ENCODE data around the gene BMP8A.
A peak's percentile ranks its signal among the peaks of the same experiment; 100 is the strongest.

BMP8A gene

DNA sequence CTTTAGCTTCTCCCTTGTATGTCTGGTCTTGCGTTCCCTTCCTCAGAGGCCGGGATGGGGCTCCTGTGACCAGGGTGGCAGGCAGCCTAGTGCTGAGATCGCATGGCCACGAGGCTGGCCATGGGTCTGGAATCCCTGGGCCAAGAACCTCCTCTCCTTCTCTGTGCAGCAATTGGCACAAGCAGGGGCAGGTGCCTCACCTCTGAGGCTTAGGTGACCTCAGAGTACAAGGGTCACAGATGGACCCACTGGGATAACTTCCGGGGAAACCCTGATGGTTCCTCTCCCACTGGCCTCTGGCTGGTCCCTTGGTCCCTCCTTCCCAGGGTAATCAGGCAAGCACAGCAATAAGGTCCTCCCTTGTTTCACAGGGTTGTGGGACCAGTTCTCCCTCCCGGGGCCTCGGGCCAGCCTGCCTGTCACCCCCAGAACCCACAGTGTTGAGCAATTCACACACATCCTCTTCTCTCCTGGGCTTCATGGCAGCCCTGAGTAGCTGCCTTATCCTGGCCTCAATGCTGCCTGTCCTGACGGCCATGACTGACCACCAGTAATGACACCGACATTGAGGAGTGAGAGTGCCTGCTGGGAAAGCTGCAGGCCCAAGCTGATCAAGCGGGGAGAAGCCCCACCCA, 38.6 kb downstream of the BMP8A start:
- no peak for DNase-seq

- no peak for DNase-seq
Measured at GRCh38 chr1:39531526-39531925, 40.1 kb downstream of the BMP8A start.

DNA sequence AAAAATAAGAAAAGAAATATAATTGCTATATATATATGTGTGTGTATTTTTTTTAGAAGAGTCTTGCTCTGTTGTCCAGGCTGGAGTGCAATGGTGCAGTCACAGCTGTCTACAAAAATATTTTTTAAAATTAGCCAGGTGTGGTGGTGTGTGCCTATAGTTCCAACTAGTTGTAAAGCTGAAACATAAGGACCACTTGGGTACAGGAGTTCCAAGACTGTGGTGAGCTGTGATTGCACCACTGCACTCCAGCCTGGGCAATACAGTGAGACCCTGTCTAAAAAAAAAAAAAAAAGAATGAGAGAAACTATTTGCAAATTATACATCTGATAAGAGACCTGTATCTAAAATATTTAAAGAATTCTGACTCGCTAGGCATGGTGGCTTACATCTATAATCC, 42.0 kb downstream of the BMP8A start:
- DNase-seq, result no peak

DNA sequence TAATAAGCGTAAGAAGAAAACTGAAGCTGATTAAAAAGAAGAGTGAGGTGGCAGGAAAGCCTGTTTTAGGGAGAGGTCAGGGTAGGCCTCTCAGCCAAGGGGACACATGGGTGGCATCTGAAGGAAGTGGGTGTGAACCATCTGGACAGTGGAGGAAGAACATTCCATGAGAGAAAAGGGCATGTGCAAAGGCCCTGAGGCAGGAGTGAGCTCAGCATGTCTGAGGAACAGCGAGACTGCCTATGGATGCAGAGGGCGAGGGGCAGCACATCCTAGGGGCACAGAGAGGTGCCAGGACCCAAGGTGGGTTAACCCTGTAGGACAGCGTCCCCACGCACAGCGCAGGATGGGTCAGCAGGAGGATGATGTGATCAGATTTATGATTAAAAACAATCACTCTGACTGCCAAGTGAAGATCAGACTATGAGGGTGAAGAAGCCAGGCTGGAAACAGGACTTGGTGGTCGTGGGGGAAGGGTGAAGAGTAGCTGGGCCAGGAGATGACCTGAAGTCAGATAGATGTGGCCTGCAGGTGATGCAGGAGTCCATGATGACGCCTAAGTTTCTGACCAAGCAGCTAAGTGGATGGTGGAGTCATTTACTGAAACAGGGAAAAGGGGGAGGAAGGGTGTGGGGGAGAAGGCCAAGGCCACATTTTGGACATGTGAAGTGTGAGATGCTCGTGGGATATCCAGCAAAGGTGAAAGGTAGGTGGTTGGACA, 47.3 kb downstream of the BMP8A start:
- DNase-seq, result no peak

DNA sequence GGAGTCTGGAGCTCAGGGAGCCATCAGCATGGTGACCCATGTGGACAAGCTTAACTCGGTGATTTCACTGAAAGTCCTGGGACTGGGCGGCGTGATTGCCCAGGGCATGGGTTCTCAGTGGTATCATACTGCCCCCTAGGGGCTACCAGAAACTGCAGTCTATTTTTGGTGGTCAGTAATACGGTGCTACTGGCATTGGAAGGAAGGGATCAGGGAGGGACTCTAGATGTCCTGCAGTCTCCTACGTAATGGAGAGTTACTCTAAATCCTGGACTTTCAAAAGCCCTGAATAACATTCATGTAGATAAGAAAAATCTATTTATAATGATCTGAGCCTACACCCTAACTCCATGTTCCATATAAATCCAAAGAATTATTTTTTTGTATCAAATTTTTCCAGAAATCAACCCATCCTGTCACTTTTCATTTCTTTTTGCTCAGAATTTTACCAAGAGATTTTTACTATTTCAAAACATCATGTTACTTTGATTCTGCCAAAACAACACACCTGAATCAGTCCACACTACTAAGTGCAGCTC, 47.9 kb downstream of the BMP8A start:
- DNase-seq, result peak; percentile 48

GRCh38 chr1:39540504-39541031, 49.1 kb downstream of the BMP8A start:
- DNase-seq, result no peak

DNA sequence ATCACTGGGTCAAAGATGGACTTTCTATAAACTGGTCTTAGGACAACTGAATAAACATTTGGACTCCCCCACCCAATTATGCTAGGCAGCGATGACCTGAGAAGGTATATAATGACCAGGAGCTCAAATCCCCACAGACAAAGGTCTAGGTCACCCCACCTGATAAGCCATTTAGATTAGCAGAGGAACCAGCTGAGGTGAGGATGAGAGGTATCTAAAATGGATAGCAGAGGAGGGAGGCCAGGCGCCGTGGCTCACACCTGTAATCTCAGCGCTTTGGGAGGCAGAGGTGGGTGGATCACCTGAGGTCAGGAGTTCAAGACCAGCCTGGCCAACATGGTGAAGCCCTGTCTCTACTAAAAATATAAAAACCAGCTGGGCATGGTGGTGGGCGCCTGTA, 51.5 kb downstream of the BMP8A start:
- DNase-seq, result no peak

DNA sequence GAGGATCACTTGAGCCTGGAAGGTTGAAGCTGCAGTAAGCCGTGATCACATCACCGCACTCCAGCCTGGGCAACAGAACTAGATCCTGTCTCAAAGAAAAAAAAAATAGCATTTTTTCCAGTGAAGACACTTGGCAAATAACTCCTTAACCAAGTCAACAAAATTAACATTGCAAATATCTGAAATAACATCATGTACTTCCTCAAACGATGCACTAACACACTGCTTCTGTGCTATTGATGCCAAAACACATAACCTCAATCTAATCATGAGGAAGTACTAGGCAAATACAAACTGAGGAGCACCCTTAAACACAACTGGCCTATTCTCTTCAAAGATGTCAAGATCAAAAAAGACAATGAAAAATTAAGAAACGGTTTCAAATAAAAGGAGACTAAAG, 52.9 kb downstream of the BMP8A start:
- DNase-seq, result no peak

DNA sequence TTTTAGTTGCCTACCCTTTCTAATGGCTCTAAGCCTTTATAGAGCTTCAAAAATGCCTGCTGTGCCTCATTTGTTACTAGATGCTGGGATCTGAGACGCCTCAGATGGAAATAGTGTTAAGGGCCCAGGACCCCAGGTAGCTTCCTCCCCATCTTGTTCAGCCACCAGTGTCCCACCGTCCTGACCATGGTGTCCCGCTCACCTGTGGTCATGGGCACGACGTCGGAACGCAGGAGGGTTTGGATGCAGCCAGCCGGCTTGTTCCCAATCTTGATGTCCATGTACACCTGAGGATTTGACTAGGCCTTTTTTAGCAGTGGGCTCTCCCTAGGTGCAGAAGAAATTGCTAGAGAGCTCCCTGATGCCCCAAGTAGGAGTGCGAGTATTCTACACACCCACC, 54.1 kb downstream of the BMP8A start:
- no peak for DNase-seq

DNA sequence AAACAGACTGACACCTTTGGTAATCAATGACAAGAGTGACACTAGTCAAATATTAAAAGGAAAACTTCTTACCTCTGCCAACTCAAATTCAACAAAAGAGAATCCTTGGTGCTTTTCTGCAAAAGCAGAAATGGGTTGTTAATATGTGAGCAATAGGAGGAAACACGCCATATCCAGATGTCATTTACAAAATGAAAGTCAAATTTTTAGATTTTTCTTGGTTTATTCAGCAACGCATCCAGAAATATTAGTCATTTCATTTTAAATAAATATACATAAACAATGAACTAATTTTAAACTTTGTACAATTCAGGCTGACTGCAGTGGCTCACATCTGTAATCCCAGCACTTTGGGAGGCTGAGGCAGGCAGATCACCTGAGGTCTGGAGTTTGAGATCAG, 62.8 kb downstream of the BMP8A start:
- DNase-seq, result no peak

- no peak for DNase-seq
Measured at GRCh38 chr1:39561279-39561678, 69.8 kb downstream of the BMP8A start.

- DNase-seq, result no peak
Measured at GRCh38 chr1:39562886-39563285, 71.5 kb downstream of the BMP8A start.

GRCh38 chr1:39563669-39564068, 72.2 kb downstream of the BMP8A start:
- DNase-seq, result no peak

DNA sequence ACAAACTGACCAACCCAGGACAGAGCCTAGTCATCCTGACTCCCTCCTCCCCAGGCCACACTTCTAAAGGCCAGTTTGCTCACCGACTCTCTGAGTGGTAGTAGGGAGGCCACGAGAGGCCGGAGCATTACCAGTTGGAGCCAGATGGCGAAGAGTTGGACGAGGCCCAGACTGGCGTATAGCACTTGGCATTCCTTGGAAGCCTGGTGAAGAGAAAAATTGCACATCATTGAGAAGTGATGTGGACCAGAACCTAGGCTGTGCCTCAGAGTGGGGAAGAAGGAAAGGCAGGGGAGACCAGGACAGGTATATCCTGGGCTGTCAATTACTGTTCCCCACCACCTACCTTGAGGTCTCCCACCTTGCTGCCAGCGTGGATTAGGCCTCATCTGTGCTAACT, 72.9 kb downstream of the BMP8A start:
- DNase-seq, result no peak

- no peak for DNase-seq
Measured at GRCh38 chr1:39564941-39565340, 73.5 kb downstream of the BMP8A start.

DNA sequence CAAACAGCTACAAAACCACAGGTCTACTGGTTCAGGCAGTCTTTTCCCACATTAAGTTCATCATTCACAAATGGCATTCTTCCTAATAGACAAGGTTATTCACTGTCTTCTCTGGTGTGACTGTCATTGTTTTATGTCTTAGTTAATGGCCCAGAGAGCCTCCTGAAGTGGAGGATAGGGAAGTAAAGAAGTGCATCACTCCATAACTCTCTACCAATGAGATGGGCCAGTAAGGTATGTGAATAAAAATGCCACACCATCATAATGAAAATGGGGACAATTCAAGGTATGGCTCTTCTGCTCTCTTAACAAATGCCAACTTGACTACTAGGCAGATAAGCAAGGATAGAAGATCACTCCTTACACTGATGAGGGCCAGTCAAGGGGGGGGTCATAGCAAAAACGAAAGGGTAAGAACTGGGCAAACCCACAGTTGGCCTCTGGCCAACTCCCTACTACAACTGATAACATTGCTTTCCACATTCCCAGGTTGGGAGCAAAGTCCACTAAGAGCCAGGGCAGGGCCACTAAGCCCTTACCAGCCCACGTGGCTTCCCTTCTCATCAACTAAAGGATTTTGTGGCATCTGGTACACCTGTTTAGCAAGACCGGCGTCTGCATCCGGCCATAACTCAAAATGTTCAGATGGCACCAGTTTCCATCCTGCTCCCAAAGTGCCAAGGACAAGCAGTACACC, 75.2 kb downstream of the BMP8A start:
- DNase-seq, result no peak

DNA sequence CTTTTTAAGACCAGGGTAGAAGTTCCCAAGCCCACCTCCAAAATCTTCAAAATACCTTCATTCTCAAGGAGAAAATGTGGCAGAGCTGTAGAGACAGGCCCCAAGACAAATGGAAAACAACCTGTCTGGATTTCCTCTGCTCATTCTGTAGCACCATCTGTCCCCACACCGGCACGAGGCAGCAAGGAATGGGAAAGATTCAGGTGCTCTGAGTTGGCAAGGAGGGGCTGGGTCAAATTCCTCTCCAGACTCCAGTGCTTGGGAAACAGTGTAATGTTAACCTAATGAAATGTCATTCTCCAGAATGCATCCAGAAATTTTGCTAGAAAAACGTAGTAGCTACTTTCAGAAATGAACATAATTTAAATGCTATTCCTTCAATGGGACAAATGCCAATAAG, 75.9 kb downstream of the BMP8A start:
- DNase-seq, result peak; percentile 7

DNA sequence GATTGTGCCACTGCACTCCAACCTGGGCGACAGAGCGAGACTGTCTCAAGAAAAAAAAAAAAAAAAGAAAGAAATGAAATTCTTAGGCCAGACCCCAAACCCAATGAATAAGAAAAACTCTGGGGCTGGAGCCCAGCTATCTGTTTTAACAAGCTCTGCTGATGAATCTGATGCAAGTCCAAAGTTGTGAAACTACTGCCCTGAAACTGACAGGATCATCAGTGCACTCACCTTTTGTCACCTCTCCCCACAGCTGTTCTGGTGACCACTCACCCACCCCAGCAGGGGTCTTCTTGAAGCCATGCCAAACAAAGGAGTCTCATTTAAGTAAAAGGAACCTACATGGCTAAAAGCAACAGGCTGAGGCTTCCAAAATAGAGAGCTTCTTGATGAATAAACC, 76.8 kb downstream of the BMP8A start:
- no peak for DNase-seq

DNA sequence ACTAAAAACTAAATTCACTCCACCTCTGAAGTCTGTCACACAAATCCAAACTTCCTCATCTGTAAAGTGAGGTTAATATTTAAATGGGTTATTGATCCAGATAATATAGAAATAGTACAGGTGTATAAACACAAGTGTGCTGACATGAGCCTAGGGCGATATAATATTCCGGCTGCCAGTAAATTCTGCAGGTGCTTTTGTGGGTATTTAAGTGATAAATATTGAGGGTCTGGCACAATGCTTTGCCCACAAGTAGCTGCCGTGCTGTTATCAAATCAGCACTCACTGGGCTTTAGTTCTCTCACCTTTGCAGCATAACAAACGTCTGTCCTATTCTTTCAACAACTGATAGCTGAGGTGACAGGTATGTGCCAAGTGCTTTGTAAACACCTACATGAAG, 77.6 kb downstream of the BMP8A start:
- DNase-seq, result no peak

GRCh38 chr1:39570477-39571177, 79.2 kb downstream of the BMP8A start:
- DNase-seq, result no peak

DNA sequence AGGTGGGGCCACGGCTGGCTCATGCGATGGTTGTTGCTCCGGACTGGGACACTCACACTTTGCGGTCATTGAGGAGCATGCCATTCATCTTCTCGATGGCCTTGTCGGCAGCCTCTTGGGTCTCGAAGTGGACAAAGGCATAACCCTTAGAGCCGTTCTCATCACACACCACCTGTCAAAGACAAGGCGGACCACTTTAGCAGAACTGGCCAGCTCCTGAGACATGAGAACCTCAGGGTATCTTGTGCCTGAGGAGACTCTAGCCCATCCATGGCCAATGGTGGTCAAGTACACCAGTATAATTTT, 79.7 kb downstream of the BMP8A start:
- no peak for DNase-seq

- DNase-seq, result no peak
Measured at GRCh38 chr1:39572379-39573096, 81.1 kb downstream of the BMP8A start.

GRCh38 chr1:39573097-39573465, 81.6 kb downstream of the BMP8A start:
- no peak for DNase-seq

Data from NCI-H2171 treated with DMSO at 0.1 percent for 48 hours (cell line).